NCI-H2029 treated with DMSO at 0.1 percent for 48 hours (cell line): ENCODE measurements around the gene ANKMY1.

Source experiments
- DNase-seq: peaks from one replicate; lab custom pipeline; 2025; lab: John Stamatoyannopoulos, UW

The ANKMY1 gene

DNA sequence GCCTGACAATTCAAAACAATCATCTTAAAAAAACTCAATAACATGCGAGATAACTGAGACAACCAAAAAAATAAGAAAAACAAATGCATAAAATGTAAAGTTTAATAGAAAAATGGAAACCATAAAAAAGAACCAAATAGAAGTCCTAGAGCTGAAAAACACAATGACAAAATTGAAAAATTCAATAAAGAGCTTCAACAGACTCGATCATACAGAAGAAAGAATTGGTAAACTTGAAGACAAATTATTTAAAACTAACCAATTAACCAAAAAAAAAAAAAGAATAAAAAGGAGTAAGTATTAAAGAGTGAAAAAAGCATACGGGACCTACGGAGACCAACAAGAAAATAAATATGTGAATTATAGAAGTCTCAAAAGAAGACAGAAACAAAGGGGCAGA lies 84.6 kb downstream of the ANKMY1 start:
- no peak for DNase-seq

DNA sequence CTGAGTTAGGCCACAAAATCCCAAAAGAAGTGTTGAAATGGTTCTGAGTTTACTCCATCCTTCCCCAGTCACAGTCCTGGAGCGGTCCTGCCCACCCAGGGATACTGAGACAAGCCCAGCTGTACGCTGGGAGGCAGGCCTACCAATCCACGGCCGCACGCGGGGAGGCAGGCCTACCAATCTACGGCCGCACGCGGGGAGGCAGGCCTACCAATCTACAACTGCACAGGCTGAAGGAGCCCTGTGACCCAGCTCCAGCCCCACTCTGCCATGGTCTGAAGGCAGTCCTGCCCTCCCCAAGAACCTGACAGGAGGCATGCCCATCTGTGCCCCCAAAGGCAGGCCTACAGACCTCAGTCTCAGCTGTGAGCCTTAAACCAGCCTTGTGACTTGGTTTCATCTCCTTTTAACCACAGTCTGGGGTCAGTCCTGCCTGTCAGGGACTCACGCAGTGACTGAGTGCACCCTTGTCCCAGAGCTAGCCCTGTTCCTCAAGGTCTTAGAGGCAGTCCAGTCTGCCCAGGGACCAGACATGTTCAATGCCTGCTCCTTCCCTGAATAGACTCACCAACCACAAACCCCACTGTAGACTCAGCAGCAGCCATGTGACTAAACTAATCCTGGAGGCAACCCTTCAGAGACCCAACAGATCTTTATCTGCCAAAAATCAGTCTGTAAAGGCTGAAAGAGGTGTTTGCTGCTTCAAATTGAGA lies 85.6 kb downstream of the ANKMY1 start:
- DNase-seq: no peak

DNA sequence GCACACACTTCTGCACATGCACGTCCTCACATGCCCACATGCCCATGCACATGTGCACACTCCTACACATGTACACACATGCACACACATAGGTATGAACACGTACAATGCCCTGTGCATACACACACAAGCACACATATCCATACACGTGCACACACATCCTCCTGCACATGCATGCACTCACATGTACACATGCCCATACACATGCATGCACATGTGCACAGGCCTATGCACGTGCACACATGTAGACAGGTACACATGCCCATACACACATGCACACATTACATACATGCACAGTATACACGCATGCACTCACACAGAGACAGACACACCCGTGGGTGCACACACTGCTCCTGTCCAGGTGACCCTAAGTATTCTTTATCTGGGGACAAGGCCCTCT lies 88.0 kb downstream of the ANKMY1 start:
- no peak for DNase-seq

DNA sequence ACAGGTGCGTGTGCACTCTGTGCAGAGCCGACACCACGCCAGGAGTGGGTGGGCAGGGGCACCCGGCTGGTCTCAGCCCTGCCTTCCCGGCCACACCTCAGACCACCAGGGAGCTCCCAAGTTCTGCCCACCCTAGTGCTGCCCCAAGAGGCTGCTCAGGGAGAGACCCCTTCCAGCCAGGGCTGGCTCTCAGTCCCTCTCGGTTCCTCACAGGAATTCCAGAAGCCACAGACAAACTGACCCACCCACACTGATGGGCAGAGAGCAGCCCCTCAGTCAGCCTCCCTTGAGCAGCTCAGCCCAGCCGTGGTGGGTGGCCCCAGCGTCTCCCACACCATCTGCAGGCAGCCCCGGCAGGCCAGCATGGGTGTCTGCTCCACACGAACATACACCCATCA lies 88.5 kb downstream of the ANKMY1 start:
- DNase-seq: no peak

- no peak for DNase-seq
Observed at GRCh38 chr2:240468303-240469238, 89.2 kb downstream of the ANKMY1 start.

- DNase-seq: no peak
Observed at GRCh38 chr2:240467659-240468302, 90.0 kb downstream of the ANKMY1 start.

DNA sequence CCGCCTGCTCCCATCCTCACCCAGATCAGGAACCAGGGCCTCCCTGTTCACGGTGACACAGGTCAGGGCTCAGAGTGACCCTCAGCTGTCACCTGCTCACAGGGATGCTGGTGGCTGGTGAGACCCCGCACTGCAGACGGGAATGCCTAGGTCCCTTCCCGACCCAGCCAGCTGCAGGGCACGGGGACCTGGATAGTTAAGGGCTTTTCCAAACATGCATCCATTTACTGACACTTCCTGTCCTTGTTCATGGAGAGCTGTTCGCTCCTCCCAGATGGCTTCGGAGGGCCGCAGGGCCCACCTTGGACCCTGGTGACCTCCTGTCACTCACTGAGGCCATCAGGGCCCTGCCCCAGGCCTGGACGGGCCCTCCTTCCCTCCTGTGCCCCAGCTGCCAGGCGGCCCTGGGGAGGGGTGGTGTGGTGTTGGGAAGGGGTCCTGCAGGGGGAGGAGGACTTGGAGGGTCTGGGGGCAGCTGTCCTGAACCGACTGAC lies 90.6 kb downstream of the ANKMY1 start:
- no peak for DNase-seq

GRCh38 chr2:240466579-240467148 lies 91.1 kb downstream of the ANKMY1 start:
- no peak for DNase-seq

- no peak for DNase-seq
Observed at GRCh38 chr2:240465765-240466578, 91.8 kb downstream of the ANKMY1 start.

DNA sequence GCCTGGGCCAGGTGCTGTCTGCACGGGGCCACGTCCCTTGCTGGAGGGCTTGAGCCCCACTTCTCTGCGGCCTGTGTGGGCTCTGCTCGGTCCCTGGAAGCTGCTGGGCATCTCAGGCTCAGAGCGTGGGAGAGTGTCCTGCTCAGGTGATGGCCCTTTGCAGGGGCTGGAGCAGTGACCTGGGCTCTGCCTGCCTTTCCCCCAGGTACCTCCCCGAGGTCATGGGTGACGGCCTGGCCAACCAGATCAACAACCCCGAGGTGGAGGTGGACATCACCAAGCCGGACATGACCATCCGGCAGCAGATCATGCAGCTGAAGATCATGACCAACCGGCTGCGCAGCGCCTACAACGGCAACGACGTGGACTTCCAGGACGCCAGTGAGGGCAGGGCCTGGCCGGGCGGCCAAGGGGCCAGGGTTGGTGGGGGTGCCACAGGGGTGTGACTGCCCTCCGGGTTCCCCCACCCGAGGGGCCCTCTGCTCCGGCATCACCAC lies 92.5 kb downstream of the ANKMY1 start:
- no peak for DNase-seq

DNA sequence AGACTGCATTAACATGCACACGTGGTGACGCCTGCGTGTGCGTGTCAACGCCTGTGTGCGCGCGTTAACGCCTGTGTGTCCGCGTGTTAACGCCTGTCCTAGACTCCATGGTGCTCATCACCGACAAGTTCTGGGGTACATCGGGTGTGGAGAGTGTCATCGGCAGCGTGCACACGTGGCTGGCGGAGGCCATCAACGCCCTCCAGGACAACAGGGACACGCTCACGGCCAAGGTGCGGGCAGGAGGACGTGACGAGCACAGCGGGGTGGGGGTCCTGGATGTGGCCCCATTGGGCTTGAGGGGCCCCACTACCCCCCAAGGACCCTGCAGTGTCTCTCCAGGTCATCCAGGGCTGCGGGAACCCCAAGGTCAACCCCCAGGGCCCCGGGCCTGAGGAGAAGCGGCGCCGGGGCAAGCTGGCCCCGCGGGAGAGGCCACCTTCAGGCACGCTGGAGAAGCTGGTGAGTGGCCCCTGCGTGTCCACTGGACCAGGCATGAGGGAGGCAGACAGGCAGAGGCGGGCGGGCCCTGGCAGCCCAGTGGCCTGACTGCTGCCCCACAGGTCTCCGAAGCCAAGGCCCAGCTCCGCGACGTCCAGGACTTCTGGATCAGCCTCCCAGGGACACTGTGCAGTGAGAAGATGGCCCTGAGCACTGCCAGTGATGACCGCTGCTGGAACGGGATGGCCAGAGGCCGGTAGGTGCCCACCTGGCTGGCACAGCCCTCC lies 93.1 kb downstream of the ANKMY1 start:
- no peak for DNase-seq

DNA sequence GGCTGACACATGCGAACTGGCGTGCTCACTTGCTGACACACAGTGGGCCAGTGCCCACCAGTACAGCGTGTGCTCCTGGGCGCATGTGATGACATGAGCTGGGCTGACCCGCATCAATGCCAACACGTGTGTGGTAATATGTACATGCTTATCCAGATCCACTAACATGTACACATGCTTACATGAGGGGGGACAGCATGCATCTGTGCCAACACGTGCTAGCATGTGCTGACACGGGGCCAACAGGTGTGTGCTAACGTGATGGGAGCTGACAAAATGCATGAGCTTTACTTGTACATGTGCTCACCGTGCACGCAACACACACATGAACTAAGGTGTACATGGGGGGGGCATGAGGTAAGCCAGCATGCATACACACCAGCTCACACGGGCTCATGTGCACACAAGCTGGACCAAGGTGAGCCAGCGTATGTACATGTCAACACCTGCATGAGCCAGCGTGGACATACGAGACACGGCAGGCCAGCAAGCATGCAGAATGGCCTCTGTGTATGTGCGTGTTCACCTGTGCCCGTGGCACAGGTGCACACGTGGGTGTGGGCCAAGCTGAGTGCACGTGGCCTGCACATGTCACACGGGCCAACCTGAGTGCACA lies 93.8 kb downstream of the ANKMY1 start:
- no peak for DNase-seq

GRCh38 chr2:240463274-240463865 lies 94.4 kb downstream of the ANKMY1 start:
- no peak for DNase-seq

DNA sequence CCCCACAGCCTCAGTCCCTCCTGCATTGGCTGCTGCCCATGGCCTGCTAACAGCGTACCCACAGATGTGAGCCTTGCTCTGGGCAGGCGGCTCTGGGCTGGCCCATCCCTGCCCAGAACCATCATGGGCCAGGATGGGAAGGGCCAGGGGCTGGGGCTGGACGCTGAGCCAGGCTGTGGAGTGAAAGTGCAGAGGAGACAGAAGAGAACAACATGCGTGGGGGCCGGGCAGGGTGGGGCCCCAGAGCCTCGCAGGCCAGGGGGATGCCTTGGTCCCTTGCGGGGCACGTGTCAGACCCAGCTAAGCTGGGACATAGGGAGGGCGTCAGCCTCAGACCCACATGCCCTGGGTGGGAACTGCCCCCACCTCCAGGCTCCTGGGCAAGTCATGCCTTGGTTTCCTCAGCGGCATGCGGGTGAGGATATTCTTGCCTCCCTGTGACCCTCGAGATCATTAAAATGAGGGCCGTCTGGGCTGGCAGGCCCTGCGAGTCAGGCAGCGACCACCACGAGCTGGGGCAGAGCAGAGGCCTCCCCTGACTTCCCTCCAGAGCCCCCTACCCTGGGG lies 95.0 kb downstream of the ANKMY1 start:
- DNase-seq: no peak

DNA sequence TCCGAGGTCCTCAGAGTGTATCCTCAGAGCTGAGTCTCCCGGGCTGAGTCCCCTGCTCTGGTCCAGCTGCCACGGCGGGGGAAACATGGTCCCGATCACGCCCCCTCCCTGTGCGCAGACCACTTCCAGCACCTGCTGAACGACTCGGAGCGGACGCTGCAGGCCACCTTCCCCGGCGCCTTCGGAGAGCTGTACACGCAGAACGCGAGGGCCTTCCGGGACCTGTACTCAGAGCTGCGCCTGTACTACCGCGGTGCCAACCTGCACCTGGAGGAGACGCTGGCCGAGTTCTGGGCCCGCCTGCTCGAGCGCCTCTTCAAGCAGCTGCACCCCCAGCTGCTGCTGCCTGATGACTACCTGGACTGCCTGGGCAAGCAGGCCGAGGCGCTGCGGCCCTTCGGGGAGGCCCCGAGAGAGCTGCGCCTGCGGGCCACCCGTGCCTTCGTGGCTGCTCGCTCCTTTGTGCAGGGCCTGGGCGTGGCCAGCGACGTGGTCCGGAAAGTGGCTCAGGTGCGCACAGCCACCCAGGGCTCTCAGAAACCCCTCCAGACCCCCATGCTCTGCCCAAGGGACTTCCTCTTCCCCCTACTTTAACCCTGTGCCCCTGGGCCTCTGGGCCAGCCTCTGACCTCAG lies 95.6 kb downstream of the ANKMY1 start:
- no peak for DNase-seq

DNA sequence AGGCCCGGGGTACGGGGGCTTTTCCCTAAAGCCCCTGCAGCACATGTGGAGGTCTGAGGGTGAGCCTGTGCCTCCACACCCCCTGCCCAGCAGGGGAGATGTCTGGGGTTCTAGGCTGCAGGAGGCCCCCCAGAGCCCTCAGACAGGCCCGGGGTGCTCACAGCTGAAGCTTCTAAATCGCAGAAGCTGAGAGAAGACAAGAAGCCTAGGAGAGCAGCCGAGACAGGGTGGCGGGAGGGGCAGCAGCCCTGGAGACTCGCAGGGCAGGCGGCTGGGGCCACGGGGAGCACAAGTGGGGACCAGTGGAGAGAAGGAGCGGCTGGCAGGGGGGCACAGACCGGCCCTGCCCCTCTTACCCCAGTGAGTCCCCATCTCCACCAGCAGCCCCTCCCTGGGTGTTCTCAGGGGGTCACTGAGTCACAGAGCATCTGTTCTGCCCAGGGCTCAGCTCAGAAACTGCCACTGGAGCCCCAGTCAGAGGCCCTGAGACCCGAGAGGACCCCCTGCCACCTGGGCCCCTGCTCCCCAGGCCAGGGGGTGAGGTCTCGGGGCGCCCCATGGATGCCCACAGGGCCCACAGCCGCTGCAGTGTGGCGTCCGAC lies 96.2 kb downstream of the ANKMY1 start:
- DNase-seq: no peak

- no peak for DNase-seq
Observed at GRCh38 chr2:240460781-240461431, 96.9 kb downstream of the ANKMY1 start.

DNA sequence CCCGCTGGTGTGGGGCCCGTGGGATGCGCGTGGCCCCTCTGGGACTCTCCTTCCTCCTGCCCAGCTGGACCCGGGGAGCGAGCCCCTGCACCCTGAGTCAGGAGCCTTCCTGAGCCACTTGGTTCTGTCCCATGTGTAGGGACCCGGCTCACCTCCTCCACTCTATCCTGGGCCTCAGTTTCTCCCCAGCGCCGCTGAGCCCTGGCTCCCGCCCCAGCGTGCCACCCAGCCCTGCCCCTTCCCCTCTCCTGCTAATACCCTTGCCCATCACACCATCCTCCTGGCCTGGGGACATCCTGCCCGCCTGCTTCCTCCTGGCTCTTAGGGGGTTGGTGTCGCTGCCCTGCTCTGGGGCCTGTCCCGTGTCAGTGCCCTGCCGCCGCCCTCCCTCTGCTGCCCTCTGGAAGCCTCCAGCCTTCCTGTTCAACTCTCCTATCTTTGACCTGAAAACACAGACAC lies 97.5 kb downstream of the ANKMY1 start:
- DNase-seq: no peak
